Keratinocyte (primary cell): ENCODE measurements around the gene OR10A4.

Experiments
- EZH2 ChIP-seq: IDR thresholded peaks from one replicate; pipeline ENCODE4 v1.6.1; 2012; ENCODE audit warnings: inconsistent platforms, mild to moderate bottlenecking, low read length, moderate library complexity
- TF ChIP-seq, protein P1 (sequence below), 3 experiments: IDR thresholded peaks in 1 of 3; conservative IDR thresholded peaks in 1 of 3; optimal IDR thresholded peaks in 1 of 3; 2 replicates in 2 of 3; 3 replicates in 1 of 3; pipeline versions ENCODE3 to v1.5.1; 2011; ENCODE audit warnings: low read length in 3 of 3, mild to moderate bottlenecking in 3 of 3, moderate library complexity in 2 of 3, control low read depth in 1 of 3, inconsistent platforms in 1 of 3; ENCODE audit not compliant: insufficient read depth in 2 of 3; ENCODE audit errors: extremely low read depth in 1 of 3

DNA sequence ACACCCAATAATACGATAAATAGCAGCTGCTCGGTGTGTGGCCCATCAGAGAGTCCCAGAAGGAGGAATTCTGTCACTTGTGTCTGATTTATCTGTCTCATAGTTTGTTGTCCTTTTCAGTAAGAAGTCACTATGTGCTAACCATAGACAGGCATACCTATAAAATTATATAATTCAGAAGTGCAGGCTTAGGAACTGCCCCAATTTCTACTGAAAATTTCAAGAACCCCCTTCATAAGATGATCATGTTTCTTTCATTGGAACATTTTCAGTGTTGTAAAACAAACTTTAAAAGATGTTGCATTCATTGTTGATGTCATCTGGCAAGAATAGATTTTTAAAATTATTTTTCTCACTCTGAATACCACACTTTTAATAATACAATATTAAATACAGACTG, 16.0 kb downstream of the OR10A4 start, which contains the start of gene OR2D2:
- TF ChIP-seq, protein P1, sequence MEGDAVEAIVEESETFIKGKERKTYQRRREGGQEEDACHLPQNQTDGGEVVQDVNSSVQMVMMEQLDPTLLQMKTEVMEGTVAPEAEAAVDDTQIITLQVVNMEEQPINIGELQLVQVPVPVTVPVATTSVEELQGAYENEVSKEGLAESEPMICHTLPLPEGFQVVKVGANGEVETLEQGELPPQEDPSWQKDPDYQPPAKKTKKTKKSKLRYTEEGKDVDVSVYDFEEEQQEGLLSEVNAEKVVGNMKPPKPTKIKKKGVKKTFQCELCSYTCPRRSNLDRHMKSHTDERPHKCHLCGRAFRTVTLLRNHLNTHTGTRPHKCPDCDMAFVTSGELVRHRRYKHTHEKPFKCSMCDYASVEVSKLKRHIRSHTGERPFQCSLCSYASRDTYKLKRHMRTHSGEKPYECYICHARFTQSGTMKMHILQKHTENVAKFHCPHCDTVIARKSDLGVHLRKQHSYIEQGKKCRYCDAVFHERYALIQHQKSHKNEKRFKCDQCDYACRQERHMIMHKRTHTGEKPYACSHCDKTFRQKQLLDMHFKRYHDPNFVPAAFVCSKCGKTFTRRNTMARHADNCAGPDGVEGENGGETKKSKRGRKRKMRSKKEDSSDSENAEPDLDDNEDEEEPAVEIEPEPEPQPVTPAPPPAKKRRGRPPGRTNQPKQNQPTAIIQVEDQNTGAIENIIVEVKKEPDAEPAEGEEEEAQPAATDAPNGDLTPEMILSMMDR (optimal IDR thresholded peaks at IDR 0.05 in 1 of 3, IDR thresholded peaks at IDR 0.05 in 1 of 3, conservative IDR thresholded peaks at IDR 0.05 in 1 of 3; ENCODE audit: extremely low read depth in 1 of 3, insufficient read depth in 2 of 3, low read length in 3 of 3) = no peak
- TF ChIP-seq EZH2 = no peak
